ENCODE results near the gene TUBG2.

GRCh38 chr17:42669705-42669976 lies 10.6 kb downstream of the TUBG2 start:
- TF ChIP-seq CTCF (IDR thresholded peaks at IDR 0.05) = no peak
- no peak for TF ChIP-seq MAX (CRISPR knock-in tag; IDR thresholded peaks at IDR 0.05)
- no peak for TF ChIP-seq IRF1 (CRISPR knock-in tag; IDR thresholded peaks at IDR 0.05)
- no peak for TF ChIP-seq USF2 (CRISPR knock-in tag; IDR thresholded peaks at IDR 0.05)
- TF ChIP-seq TEAD4 (CRISPR knock-in tag; IDR thresholded peaks at IDR 0.05) = no peak
- no peak for TF ChIP-seq GABPB1 (CRISPR knock-in tag; IDR thresholded peaks at IDR 0.05)
- TF ChIP-seq SOX15 (CRISPR knock-in tag; IDR thresholded peaks at IDR 0.05) = no peak
- TF ChIP-seq TCF7 (CRISPR knock-in tag; IDR thresholded peaks at IDR 0.05; ENCODE audit: low read depth) = no peak
- TF ChIP-seq NR3C1 (CRISPR knock-in tag; conservative IDR thresholded peaks at IDR 0.05; ENCODE audit: low read depth) = no peak
- no peak for TF ChIP-seq ZNF281 (CRISPR knock-in tag; IDR thresholded peaks at IDR 0.05)
- TF ChIP-seq CREM (CRISPR knock-in tag; IDR thresholded peaks at IDR 0.05) = no peak
- no peak for TF ChIP-seq OVOL2 (CRISPR knock-in tag; IDR thresholded peaks at IDR 0.05; ENCODE audit: borderline replicate concordance)

Measured in WTC11 (cell line).